Measurements from ENCODE around the gene LSM3.

Gene LSM3

DNA sequence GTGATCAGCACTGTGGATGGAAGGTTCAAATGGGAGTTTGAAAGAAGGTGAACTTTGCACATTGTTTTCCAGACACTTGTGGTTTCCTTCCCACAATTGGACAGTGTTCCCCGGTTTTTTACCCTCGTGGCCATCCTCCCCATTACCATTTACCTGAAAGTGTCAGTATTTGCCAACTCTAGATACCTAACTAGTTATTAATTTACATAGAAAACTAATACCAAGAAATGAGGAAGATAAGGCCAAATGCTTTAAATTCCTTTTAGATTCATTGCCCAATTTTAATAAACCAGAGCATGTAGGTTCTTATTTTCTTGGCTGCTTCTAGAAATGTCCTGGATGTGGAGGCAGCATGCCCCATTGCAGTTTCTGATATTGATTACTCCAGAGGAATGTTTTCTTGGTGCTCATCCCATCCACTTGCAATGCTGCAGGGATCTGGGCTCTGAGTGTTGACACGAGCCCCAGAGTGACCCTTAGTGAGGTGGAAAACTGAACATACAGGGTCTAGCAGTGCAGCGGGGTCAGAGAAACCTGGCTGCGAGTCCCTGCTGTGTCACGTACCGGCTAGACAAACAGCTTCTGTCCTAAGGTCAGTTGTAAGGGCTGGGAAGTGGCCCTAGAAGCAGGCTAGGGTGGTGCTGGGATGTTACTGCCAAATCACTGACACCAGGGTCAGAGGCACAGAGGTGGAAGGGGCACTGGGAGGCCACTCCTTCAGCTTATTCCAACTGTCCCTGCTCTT lies 23.5 kb downstream of the LSM3 start:
- no peak for DNase-seq

DNA sequence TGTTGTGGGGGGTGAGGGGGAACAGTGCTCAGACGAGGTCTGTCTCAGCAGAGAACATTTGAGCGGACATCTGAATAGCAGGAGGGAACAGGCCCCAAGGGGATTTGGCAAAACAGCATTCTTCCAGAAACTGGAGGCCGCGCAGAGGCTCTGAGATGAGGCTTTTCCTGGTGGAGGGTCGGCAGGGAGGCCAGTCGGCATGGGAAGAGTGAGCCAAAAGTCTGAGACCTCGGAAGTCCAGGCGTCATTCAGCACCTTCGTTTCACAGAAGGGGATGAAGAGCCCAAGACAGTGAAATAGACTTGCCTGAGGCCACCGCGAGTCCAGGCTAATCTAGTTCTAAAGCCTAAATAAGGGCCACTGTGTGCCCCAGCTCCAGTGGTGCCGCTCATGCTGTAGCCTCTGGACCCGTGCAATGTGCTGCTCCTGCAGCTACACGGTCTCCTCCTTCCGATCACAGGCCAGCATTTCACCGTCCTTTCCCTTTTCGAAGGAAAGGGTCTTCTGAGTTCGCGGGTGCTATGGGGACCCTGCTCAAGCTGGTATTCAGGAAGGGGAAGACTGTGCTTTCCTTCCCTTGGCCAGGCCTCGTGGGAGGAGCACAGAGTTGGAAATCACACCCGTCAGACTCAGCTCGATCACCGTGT lies 24.4 kb downstream of the LSM3 start:
- no peak for DNase-seq

DNA sequence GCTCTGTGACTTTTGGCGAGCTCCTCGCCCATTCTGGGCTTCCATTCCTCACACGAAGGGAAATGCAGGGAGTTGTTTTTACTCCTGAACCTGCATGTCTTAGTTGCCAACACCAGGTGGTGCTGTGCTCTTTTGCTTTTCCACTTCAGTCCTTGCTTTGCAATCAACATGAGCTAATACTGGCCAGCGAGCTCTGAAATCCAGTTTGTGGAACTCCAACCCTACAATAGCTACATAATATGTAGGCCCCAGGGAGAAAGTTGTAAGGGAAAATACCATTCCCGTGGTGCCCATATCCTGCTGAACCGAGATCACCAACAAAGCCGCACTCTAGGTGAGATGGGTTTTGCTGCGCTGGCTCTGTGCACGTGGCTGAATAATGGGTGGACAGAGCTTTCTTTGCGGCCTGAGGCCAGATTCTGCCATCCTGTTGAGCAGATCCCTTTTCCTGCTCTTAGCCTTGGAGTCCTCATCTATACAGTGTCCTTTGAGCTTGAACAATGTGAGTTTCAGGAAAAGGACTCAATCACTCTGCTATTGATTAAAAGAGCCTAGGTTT lies 25.0 kb downstream of the LSM3 start:
- peak; percentile 69 for DNase-seq

DNA sequence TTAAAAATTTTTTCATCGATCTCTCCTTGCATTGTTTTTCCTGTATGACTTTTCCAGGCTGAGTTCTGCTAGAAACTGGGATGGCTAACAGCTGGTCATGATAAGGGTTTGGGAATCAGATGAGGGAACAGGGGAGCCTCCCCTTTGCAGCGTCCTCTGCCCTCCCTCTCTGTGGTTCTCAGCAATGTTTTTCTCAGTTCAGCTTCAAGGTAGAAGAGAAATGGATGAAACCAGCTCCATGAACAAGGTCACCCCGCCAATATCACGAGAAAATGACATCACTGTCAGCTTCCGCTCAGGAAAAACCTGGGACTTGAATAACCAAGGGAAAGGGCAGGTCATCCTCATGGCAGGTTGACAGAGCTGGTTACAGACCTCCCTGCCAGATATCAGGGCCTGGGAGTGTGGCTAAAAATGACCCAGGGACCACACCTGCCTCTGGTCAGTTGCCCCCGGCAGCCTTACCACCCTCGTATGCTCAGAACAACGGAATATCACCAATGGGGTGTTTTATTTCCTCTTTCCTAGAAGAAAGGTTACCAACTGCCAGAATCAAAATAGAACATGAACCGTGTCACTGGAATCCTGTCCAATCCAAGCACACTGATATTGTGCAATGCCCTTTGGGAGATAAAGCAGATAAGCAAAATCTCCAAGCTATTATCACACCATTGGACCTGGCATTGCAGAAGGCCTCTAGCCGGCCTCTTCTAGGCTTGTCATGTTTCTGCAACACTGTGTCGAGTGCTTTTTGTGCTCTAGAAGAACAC lies 26.1 kb downstream of the LSM3 start:
- DNase-seq: no peak

DNA sequence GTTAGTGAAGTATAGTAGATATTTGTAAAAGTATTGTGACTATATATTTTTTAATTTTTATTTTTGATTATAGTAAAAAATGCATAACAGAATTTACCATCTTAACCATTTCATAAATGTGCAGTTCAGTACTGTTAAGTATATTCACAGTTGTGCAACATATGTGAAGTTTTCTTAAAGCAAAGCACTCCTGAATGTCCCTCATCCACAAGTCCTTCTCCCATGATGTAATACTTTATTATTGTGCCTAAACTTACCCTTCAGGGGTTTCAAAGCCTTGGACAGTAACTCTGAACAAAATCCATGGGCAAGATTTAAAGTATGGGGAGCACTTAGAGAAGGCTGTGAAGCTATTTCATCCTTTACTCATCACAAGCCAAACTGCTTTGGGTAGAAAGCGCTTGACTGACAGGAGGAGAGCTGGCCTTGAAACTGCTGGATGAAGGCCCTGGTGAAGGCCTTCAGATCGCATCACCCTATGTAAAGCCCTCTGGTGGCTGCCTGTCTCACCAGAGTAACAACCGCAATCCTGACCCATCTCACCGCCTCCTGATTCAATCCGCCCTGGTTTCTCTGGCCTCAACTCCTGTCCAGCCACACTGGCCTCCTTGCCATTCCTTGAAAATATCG lies 28.0 kb downstream of the LSM3 start:
- DNase-seq: no peak

DNA sequence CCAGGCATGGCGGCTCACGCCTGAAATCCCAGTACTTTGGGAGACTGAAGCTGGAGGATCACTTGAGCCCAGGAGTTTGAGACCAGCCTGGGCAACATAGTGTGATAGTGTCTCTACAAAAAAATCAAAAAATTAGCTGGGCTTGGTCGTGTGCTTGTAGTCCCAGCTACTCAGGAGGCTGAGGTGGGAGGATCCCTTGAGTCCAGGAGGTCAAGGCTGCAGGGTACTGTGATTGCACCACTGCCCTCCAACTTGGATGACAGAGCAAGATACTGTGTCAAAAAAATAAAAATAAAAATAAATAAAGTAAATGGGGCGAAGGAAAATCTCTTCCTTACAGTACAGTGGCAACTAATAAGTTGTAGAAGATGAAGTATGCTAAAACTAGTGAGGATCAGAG lies 29.6 kb downstream of the LSM3 start:
- no peak for DNase-seq

DNA sequence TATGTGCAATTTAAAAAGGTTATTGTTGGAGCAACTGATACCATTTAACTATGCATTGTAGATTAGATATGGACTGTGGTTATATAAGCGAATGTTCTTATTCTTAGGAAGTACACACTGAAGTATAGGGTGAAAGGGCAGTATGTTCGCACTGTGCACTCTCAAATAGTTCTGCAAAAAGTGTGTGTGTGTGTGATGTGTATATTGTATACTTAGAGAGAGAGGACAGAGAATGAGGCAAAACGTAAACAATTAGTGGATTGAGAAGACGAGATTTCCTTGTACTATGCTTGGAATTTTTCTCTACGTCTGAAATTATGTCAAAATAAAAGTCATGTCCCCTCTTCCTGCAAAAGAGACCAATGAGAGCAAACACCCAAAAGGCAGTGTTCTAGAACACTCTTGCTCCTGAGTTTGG lies 30.4 kb downstream of the LSM3 start:
- DNase-seq: no peak

DNA sequence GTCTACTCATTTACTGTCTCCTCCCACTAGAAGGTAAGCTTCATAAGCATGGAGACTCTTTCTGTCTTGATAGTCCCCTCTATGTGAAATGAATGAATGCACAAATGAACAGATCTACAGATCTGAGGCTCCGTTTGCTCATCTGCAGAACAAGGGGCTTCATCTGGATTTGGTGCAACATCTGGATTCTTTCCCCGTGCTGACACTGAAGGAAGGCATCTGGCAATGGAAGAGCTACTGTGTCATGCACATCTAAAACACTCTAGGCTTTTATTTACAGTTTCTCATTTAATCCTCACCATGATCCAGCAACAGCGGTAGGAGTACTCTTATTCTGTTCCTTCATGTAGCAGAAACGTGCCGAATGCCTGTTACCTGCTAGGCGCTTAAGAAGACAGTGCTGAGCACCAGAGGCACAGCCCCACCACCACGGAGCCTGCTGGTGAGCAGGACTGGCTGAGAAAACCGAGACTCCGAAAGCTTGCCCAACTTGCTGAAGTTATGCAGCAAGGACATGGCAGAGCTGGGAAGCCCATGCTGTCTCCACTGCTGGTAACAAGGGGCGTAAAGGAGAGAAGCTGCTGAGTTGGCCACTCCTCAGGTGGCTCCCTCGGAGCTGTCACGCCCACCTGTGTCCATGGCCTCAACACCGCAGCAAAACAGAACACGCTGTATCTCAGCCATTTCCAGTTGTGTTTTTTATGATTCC lies 31.1 kb downstream of the LSM3 start:
- DNase-seq: no peak

DNA sequence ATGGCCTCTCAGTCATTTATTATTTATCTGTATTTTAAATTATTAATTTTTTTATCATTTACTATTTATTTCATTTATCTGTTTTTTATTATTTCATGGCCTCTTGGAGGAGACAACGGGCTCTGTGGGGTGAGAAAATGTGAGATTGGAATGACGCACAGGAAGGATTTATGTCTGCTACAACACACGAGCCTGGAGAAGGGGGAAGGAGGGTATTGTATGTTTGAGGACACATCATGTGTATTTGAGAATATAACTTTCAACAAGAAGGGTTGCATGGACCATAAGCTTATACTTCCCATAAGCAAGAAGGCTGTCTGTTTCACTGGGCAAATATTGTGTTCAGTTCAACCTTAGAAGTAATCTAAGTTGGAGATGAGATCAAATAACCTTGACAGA lies 31.7 kb downstream of the LSM3 start:
- DNase-seq: no peak

DNA sequence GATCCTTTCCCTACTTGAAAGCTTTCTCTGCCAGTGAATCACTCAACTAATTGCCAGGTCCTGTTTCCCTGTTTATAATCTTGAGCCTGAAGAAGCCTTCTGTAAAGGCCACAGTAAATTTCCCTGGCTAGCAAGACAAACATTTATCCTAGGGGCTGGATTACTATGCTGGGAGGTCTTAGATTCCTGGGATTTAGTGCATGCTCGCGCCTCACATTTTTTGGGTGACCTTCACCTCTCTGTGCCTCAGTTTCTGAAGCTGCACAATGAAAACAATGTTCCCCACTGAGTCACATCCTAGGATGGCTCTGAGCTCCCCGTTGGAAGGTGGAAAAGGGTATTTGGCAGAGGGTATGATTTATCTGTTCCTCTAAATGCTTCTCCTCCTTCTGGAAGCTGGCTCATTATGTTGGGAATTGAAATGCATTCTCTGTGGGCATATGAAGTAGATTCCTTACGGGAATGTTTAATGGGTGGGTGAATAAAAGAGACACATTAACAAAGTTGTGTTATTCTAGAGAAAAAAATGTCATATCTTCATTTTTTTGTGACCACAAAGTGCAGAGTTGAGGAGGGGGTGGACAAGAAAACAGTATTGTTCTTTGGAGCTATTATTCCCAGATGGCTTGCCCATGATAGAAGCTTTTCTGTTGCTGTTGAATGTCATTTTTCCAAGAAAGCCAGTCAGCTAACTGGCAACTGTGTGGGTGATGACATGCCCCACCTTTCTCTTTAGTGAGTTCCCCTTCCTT lies 32.4 kb downstream of the LSM3 start:
- no peak for DNase-seq

DNA sequence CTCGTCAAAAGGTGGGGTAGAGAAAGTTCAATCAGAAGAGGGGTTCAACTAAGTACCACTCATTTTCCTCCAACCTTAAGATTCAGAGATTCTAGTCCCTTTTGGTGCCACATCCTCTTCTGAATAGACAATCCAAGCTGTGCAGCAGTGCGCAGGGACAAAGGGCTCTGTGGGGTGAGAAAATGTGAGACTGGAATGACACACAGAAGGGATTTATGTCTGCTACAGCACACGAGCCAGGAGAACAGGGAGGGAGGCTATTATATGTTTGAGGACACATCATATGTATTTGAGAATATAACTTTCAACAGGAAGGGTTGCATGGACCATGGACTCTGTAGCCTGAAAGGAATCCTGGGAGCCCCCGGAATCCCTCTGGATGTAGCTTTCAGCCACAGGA lies 33.0 kb downstream of the LSM3 start:
- no peak for DNase-seq

DNA sequence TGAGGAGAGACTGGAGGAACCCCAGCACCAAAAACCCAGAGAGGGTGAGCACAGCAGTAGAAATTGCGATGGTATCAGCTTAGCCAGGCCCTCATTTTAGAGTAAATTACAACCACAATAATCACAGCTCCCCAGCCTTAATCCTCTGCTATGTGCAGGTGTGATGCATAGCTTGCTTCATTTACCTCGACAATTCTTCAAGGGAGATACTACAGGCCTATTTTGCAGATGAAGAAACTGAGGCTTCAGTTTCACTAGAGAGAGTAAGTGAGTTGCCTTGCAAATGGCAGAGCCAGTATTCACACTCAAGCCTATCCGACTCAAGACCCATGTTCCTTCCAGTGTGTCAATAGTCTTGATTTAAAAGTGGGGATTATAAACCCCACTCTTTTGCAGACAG lies 33.4 kb downstream of the LSM3 start:
- DNase-seq: no peak

DNA sequence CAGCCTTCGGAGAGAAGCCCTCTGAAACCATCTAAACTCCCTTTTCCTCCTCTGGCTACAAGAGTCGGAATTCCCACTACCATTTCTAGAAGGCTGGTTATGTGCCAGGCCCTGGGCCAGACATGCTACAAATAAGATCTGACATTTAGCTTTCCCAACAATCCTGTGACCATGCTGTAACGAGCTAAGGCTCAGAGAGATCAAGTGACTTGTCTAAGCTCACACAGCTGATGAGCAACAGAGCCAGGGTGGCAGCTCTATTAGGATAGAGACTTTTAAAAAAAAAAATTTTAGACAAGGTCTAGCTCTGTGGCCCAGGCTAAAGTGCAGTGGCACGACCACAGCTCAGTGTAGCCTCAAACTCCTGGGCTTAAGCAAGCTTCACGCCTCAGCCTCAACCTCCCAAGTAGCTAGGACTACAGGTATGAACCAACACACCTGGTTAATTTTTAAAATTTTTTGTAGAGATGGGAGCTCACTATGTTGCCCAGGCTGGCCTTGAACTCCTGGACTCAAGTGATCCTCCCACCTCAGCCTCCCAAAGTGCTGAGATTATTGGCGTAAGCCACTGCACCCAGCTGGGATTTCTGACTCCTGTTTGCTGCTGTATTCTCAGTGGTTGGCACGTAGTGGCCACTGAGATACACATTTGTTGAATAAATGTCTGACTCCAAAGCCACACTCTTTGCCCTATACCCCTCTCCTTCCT lies 34.6 kb downstream of the LSM3 start:
- no peak for DNase-seq

DNA sequence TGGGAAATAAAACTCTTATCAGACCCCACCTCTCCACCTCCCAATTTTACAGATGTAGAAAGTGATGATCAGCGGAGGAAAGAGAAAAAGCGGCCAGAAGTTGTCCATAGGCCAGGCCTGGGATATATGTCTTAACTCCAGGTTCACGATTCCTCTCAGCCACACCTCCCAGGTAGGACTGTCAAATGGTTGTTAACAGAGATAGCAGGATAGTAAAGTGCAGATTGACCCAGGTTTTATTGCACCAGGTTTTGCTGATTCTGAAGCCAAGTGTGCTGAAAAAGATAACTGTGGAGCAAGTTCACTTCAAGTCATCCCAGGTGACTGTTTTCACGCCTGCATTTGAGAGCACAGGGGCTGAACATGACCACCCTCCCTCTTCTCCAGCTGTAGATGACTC lies 36.1 kb downstream of the LSM3 start:
- DNase-seq: no peak

DNA sequence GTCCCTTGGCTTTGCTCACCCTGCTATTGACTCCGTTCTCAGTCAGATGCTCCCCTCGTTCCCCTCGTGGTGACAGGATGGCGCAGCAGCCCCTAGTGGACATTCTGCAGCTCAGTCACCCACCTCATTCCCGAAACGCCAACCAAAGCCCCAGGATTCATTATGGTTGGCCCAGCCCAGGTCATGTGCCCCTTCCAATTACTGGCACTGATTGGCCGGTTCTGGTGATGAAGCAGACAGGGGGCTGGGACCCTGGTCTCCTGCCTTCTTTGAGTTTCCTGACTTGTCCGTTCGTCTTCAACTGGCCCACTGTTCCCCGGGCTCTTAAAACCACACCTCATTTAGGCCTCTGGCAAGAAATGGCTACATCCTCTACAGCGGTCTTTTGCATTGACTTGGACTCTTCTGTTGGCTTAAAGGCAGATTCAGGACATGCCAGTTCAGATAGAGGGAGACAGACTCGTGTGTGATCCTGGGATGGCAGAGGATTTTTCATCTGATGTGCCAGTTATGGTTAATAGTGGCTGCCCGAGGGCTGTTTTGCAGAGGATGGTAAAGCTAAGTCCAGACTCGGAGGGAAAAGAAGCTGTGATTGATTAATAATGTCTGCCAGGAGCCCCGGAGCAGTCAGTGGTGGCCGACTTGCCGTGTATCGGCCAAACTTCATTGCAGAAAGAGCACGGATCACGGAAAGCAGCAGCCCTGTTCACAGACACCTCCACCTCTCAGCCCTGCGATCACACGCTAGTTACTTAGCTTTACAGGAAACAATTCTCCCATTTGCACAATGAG lies 37.8 kb downstream of the LSM3 start:
- DNase-seq: peak; percentile 66

DNA sequence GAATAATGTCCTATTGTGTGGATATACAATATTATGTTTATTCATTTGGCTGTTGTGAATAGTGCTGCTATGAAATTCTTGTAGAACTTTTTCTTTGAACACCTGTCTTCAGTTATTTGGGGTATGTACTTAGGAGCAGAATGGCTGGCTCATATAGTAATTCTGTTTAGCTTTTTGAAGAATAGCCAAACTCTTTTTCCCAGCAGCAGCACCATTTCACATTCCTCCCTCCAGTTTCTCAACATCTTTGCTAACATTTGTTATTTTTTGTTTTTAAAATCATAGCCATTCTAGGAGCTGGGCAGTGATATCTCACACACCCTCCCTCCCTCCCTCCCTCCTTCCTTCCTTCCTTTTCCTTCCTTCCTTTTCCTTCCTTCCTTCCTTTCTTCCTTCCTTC lies 39.7 kb downstream of the LSM3 start:
- no peak for DNase-seq

DNA sequence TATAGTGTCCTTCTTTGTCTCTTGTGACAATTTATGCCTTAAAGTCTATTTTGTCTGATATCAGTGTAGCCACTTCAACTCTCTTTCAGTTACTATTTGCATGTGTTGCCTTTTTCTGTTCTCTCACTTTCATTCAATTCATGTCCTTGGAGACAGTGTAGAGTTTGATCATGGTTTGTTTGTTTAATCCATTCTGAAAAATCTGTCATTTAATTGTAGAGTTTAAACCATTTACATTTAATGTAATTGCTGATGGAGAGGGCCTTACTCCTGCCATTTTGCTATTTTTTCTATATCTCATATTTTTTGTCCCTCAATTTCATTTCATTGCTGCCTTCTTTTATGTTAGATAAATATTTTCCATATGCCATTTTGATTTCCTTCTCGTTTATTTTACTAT lies 42.3 kb downstream of the LSM3 start:
- no peak for DNase-seq

DNA sequence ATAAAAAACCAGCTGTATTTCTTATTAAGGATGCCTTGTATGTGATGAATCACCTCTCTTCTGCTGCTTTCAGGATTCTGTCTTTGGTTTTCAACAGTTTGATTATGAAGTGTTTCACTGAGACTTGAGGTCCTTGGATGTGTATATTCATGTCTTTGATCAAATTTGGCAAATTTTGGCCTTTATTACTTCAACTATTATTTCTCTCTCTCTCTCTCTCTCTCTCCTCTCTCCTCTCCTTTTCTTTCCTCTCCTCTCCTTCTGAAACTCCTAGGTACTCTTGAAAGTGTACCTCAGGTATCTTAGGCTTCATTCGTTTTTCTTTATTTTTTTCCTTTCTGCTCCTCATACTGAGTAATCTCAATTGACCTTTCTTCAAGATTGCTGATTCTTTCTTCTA lies 43.3 kb downstream of the LSM3 start:
- DNase-seq: no peak

DNA sequence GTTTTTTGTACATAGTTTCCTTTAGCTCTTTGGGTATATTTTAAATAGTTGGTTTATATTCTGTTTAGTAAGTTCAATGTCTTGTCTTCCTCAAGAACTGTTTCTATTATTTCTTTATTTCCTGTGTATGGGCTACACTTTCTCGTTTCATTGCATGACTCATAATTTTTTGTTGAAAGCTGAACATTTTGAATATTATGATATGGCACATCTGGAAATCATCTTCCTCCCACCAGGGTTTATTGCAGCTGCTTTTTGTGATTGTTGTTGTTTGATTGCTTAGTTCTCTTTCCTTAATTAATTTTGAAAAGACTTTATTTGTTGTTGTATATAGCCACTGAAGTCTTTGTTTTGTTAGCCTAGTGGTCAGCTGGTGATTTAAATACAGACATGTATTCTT lies 43.8 kb downstream of the LSM3 start:
- DNase-seq: no peak

DNA sequence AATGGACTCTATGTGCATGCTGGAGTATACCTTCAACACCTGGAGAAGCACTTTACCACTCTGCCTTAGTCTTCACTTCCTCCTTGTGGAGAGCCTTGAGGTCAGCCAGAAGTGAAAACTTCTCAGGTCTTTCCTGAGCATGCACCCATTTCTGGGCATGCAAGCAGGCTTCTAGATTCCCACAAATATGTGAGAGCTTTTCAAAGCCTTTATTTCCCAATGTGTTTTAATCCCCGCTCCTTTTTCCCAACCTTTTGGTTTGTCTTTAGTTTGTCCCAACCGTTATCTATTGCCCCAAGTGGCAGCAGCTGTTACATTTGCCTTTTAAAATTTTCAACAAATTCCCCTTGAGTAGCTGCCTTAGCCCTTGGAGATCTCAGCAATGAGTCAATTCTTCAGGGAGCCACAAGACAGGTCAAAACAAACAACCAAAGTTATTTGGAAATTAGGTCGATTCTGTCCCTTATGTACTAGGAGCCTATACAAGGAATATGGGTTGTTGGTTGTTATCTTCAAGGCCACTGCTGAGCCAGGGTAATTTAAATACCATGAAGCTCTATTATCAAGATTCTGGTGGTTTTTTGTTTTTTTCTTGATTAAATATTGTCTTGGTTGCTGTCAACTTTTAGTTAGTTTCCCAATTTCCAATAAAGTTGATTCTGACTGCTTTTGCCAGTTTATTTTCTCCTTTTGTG lies 44.4 kb downstream of the LSM3 start:
- DNase-seq: no peak

Measured in left hindlimb (tissue), 1 donor.